Stimulated activated CD8-positive, alpha-beta memory T cell treated with anti-CD3 and anti-CD28 coated beads, Interleukin-7, amount 100 ng/mL, for 24 hours (primary cell): Measurements from ENCODE around the gene DDIT3.
"Not testable (repeated sequence)": the region's sequence is repeated elsewhere in the genome, so short reads cannot be mapped to it uniquely, and the experiment has no call there.

ENCODE experiments used
- DNase-seq: peaks from one replicate; pipeline ENCODE4 v3.0.0-alpha.2; 2020; ENCODE audit warnings: low read depth

Gene DDIT3

DNA sequence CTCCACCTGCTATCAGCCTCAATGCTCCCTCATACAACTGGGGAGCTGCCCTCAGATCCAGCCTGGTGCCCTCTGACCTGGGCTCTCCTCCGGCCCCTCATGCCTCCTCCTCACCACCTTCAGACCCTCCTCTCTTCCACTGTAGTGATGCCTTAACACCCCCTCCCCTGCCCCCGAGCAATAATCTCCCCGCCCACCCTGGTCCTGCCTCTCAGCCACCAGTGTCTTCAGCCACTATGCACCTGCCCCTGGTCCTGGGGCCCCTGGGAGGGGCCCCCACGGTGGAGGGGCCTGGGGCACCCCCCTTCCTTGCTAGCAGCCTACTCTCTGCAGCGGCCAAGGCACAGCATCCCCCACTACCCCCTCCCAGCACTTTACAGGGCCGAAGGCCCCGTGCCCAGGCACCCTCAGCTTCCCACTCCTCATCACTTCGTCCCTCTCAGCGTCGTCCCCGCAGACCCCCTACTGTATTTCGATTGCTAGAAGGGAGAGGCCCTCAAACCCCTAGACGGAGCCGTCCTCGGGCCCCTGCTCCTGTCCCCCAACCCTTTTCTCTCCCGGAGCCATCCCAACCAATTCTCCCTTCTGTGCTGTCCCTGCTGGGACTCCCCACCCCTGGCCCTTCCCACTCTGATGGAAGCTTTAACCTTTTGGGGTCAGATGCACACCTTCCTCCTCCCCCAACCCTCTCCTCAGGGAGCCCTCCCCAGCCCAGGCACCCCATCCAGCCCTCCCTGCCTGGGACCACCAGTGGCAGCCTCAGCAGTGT is 5.5 kb upstream of the DDIT3 start:
- no peak for DNase-seq

- no peak for DNase-seq
These were observed 4.7 kb upstream of the DDIT3 start for GRCh38 chr12:57524814-57525614.

- no peak for DNase-seq
These were observed 3.6 kb upstream of the DDIT3 start for GRCh38 chr12:57523706-57524614.

GRCh38 chr12:57522887-57523705 is 2.8 kb upstream of the DDIT3 start:
- DNase-seq: no peak

GRCh38 chr12:57522011-57522886 is 1.9 kb upstream of the DDIT3 start, which contains the start of gene MBD6:
Gene MBD6, plus strand, starts transcription at chr12:57522824. Its CDS starts 1,480 bp downstream, at chr12:57524304.
- peak; percentile 69 for DNase-seq

DNA sequence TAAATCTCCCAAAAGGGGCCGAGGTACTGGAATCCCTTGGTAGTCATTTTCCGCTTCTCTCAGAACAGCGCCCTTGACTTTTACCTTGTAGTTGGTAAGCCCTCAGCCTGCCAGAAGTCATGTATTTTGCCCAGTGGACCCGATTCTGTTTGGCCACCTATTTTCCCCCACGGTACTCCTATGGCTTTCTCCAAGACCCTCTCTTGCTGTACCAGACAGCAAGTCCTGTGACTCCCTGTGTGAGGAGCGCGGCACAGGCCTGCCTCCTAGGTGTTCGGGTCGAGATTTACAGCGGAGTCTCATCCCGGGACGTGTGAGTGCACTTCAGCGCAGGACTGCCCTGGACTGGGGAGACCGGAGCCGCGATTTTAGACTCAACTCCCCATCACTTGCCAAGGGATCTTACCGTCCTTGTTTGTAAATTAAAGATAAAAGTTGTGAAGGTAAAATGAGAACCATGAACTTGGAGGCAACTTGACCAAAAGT is 1.3 kb upstream of the DDIT3 start:
- no peak for DNase-seq

DNA sequence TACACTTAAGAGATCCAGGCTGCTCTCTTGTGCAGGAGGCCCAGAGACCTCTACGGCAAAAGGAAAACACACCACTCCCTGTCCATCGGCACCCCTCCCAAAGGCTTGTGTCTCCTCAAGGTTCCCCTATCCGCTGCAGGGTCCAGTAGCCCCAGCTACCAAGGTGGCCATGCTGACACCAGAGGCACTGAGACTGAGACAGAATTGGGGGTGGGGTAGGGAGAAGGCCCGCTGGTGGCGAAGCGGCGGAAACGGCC is 590 bp downstream of the DDIT3 start:
- DNase-seq: no peak

GRCh38 chr12:57518920-57519795 is 1.2 kb downstream of the DDIT3 start:
- no peak for DNase-seq

GRCh38 chr12:57518176-57518919 is 2.0 kb downstream of the DDIT3 start:
- no peak for DNase-seq

DNA sequence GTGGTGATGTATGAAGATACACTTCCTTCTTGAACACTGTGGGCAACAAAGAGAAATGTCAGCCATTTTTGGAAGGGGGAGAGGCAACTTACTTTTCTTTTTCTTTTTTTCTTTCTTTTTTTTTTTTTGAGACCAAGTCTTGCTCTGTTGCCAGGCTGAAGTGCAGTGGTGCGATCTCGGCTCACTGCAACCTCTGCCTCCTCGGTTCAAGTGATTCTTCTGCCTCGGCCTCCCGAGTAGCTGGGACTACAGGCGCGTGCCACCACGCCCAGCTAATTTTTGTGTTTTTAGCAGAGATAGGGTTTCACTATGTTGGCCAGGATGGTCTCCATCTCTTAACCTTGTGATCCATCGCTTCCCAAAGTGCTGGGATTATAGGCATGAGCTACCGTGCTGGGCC is 2.6 kb downstream of the DDIT3 start:
- DNase-seq: not testable (repeated sequence)

- DNase-seq: no peak
These were observed 3.1 kb downstream of the DDIT3 start for GRCh38 chr12:57517187-57517586.

GRCh38 chr12:57516617-57517153 is 3.6 kb downstream of the DDIT3 start:
- no peak for DNase-seq

GRCh38 chr12:57515934-57516541 is 4.3 kb downstream of the DDIT3 start:
- no peak for DNase-seq

DNA sequence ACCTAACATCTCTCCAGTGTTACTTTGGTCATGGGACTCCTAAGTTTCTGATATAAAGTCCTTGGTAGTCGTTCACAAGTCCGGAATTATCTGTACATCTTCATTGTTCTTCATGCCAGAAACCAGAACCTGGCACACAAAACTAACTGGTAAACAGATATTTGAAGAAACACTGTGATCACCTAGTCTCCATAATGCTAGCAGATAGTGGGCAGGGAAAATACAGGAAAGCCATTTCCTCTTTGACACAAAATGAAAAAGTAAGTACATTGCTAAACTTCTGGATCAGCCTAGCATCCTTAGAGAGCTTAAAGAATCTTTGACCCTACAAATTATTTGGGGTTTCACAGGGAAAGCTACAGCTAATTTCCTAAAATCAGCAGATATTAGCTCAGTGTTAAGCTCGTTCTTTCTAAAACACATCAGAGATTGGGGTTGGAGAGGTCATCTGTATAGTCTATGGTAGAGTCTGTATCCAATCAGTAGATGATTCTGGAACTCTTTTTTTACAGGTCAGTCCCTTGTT is 4.8 kb downstream of the DDIT3 start:
- no peak for DNase-seq

DNA sequence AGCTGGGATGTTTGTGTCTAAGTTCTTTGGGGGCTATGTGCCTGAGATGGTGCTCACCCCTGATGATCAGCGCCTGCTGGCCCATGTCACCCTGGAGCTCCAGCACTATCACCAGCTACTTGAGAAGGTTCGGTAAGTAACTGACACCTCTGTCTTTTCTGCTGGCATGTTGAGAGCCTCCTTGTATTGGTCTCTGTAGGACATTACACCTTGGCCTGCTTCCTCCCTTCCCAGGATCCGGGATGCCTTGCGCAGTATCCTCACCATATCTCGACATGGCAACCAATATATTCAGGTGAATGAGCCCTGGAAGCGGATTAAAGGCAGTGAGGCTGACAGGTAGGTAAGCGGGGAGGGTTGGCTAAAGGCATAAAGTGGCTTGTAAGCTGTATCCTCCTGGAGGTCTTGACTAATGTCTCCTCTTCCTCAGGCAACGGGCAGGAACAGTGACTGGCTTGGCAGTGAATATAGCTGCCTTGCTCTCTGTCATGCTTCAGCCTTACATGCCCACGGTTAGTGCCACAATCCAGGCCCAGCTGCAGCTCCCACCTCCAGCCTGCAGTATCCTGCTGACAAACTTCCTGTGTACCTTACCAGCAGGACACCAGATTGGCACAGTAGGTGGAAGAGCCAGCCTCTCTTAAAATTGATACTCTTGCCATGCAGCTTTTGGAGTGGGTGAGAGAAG is 5.5 kb downstream of the DDIT3 start:
- no peak for DNase-seq

- not testable (repeated sequence) for DNase-seq
These were observed 6.1 kb downstream of the DDIT3 start for GRCh38 chr12:57514246-57514645.

- not testable (repeated sequence) for DNase-seq
These were observed 6.6 kb downstream of the DDIT3 start for GRCh38 chr12:57513677-57514076.
